ENCODE results near the gene TUBA8.
"Not testable (repeated sequence)": the region's sequence is repeated elsewhere in the genome, so short reads cannot be mapped to it uniquely, and the experiment has no call there.

Gene TUBA8

GRCh38 chr22:18133452-18133851, 22.8 kb downstream of the TUBA8 start:
- H3K27ac ChIP-seq (replicated peaks) = no peak overlapping the region
- no peak for DNase-seq (ENCODE audit: low read depth in 1 of 2, low spot score in 1 of 2)

GRCh38 chr22:18136563-18137320, 26.1 kb downstream of the TUBA8 start:
- DNase-seq (ENCODE audit: low read depth in 1 of 2, low spot score in 1 of 2) = no peak
- no peak for TF ChIP-seq SPI1 (IDR thresholded peaks at IDR 0.05; ENCODE audit: borderline replicate concordance, low read depth)
- H3K27me3 ChIP-seq (ENCODE audit: insufficient read depth, poor library complexity, severe bottlenecking) = no peaks in the 10 kb centered on the region
- no peak overlapping the region for H3K27ac ChIP-seq (replicated peaks)
- H3K4me3 ChIP-seq (replicated peaks; ENCODE audit: insufficient read depth, low read length) = no peak overlapping the region

More at GRCh38 chr22:18133452-18133851, 22.8 kb downstream of the TUBA8 start:
- no peak overlapping the region for H3K4me3 ChIP-seq (replicated peaks; ENCODE audit: insufficient read depth, low read length)
- TF ChIP-seq CTCF (IDR thresholded peaks at IDR 0.05; ENCODE audit: insufficient read depth, low read length) = no peak
- TF ChIP-seq SPI1 (IDR thresholded peaks at IDR 0.05; ENCODE audit: borderline replicate concordance, low read depth) = no peak
- no peak for TF ChIP-seq POLR2AphosphoS5 (IDR thresholded peaks at IDR 0.05; ENCODE audit: low read depth)
- no peak for TF ChIP-seq REST (IDR thresholded peaks at IDR 0.05; ENCODE audit: insufficient replicate concordance, low read depth)
- TF ChIP-seq GABPA (IDR thresholded peaks at IDR 0.05; ENCODE audit: low read depth) = no peak
- no peaks in the 10 kb centered on the region for H3K27me3 ChIP-seq (ENCODE audit: insufficient read depth, poor library complexity, severe bottlenecking)

- not testable (repeated sequence) for H3K27me3 ChIP-seq (ENCODE audit: insufficient read depth, poor library complexity, severe bottlenecking); H3K4me3 ChIP-seq (replicated peaks; ENCODE audit: insufficient read depth, low read length); DNase-seq (ENCODE audit: low read depth in 1 of 2, low spot score in 1 of 2); H3K27ac ChIP-seq (replicated peaks)
These were observed 30.4 kb downstream of the TUBA8 start for GRCh38 chr22:18141004-18141403.

- DNase-seq (ENCODE audit: low read depth in 1 of 2, low spot score in 1 of 2) = no peak
- TF ChIP-seq REST (IDR thresholded peaks at IDR 0.05; ENCODE audit: insufficient replicate concordance, low read depth) = no peak
- no peak for TF ChIP-seq POLR2AphosphoS5 (IDR thresholded peaks at IDR 0.05; ENCODE audit: low read depth)
- TF ChIP-seq SPI1 (IDR thresholded peaks at IDR 0.05; ENCODE audit: borderline replicate concordance, low read depth) = no peak
- no peak for TF ChIP-seq CTCF (IDR thresholded peaks at IDR 0.05; ENCODE audit: insufficient read depth, low read length)
- no peak for TF ChIP-seq GABPA (IDR thresholded peaks at IDR 0.05; ENCODE audit: low read depth)
- Histone ChIP-seq H3K27me3 (ENCODE audit: insufficient read depth, poor library complexity, severe bottlenecking) (peaks cover 3% of the 10 kb centered on the region), H3K4me3 (replicated peaks; ENCODE audit: insufficient read depth, low read length) (no peak overlapping the region), H3K27ac (replicated peaks) (no peak overlapping the region)
These were observed 33.5 kb downstream of the TUBA8 start for GRCh38 chr22:18144105-18144504.
